Transverse colon (tissue), 4 donors: Measurements from ENCODE around the gene S100A11.

Source experiments
- CTCF ChIP-seq, 5 experiments: fragments of 200-600 bp in 3 of 5; fragments of 450-650 bp in 2 of 5; sonication (generic) in 3 of 5; IDR thresholded peaks; 1 replicate in 2 of 5; 2 replicates in 3 of 5; pipeline ENCODE4 v1.5.1; 2016 to 2017; ENCODE audit warnings: antibody characterized with exemption in 5 of 5, inconsistent platforms in 3 of 5, mild to moderate bottlenecking in 2 of 5, moderate library complexity in 1 of 5
- EP300 ChIP-seq: sonication (generic); formaldehyde crosslinking; IDR thresholded peaks from one replicate; pipeline ENCODE4 v1.6.1; 2017; ENCODE audit warnings: antibody characterized with exemption, low read depth
- POLR2A ChIP-seq: fragments of 450-650 bp; IDR thresholded peaks from one replicate; pipeline ENCODE4 v1.6.1; 2016; ENCODE audit warnings: antibody characterized with exemption, mild to moderate bottlenecking, moderate library complexity
- POLR2AphosphoS5 ChIP-seq, 3 donors: sonication (generic); formaldehyde crosslinking; IDR thresholded peaks; one replicate each; pipeline ENCODE4 v1.6.1; 2016; ENCODE audit warnings: antibody characterized with exemption in 3 of 3

GRCh38 chr1:152034654-152035538, 1.9 kb downstream of the S100A11 start:
- TF ChIP-seq CTCF (IDR thresholded peaks at IDR 0.05), result peak; percentile 63 to 88 (median 76)
- no peak for TF ChIP-seq EP300
- peak in 2 of 3 donors; percentile 10 to 21 for TF ChIP-seq POLR2AphosphoS5 (IDR thresholded peaks at IDR 0.05)
- TF ChIP-seq POLR2A, result no peak
